ENCODE results near the gene COL6A5.

DNA sequence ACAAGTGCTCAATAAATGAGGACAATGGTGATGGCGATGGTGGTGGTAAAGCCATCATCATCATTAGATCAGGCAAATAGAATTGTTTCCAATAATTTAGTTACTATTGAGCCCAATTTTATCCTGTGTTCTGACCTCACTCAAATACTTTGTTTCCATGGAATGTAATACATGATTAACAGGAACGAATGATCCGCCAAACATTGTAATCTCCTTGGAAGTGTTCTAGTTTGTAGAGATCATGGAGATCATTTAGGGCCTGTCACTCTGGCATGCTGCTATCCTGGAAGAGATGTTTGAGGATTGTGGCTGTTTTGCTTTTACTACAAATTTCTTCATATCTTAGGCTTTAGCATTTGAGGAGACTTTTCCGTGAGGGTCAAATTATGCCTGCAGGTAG, 174.3 kb downstream of the COL6A5 start:
- TF ChIP-seq, protein P1, sequence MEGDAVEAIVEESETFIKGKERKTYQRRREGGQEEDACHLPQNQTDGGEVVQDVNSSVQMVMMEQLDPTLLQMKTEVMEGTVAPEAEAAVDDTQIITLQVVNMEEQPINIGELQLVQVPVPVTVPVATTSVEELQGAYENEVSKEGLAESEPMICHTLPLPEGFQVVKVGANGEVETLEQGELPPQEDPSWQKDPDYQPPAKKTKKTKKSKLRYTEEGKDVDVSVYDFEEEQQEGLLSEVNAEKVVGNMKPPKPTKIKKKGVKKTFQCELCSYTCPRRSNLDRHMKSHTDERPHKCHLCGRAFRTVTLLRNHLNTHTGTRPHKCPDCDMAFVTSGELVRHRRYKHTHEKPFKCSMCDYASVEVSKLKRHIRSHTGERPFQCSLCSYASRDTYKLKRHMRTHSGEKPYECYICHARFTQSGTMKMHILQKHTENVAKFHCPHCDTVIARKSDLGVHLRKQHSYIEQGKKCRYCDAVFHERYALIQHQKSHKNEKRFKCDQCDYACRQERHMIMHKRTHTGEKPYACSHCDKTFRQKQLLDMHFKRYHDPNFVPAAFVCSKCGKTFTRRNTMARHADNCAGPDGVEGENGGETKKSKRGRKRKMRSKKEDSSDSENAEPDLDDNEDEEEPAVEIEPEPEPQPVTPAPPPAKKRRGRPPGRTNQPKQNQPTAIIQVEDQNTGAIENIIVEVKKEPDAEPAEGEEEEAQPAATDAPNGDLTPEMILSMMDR (IDR thresholded peaks at IDR 0.05; ENCODE audit: low read length), result no peak
- TF ChIP-seq EZH2 (IDR thresholded peaks at IDR 0.05; ENCODE audit: borderline replicate concordance, low read length), result no peak

All from OCI-LY1 (cell line).